NT2/D1 (cell line): ENCODE results near the gene MYL6.

Experiments used
- SUZ12 ChIP-seq: IDR thresholded peaks from 2 replicates; pipeline ENCODE4 v1.6.1; 2011; ENCODE audit not compliant: insufficient read length, insufficient read depth; ENCODE audit errors: extremely low read depth
- YY1 ChIP-seq: IDR thresholded peaks from 2 replicates; pipeline ENCODE4 v1.6.1; 2011; ENCODE audit not compliant: insufficient read length, insufficient read depth
- ZNF274 ChIP-seq: IDR thresholded peaks from 2 replicates; pipeline ENCODE4 v1.6.1; 2011; ENCODE audit warnings: mild to moderate bottlenecking, low read depth, low read length

GRCh38 chr12:56157201-56158028 is 744 bp upstream of the MYL6 start:
- TF ChIP-seq SUZ12 (no peak), ZNF274 (no peak), YY1 (no peak)
